AG04450 (cell line): Measurements from ENCODE around the gene CTNNBL1. TPM values are rescaled to one million over a fixed set of nuclear protein-coding genes. Genes with fewer than 3 reads are reported as not detected.

Experiments
- CTCF ChIA-PET: fragments of 300-600, 350-600 bp; formaldehyde crosslinking; extraction: SDS; loops from one replicate; lab custom pipeline; 2022; ENCODE audit warnings: antibody characterized with exemption, inconsistent platforms; lab: Charles Lee
- POLR2A ChIA-PET: fragments of 350-600 bp; formaldehyde crosslinking; extraction: SDS; loops from one replicate; lab custom pipeline; 2021; ENCODE audit warnings: antibody characterized with exemption, inconsistent platforms; lab: Yijun Ruan, JAX
- DNase-seq: peaks from one replicate; pipeline ENCODE4 v3.0.0-alpha.2; 2011; ENCODE audit warnings: low read depth, low spot score
- H3K27ac ChIP-seq: one replicate; pipeline ENCODE4 v1.5.1; 2012; ENCODE audit warnings: low read depth, low read length, control low read depth
- H3K27me3 ChIP-seq: one replicate; pipeline ENCODE4 v1.6.0; 2012; ENCODE audit warnings: low read length; ENCODE audit not compliant: control insufficient read depth, insufficient read depth
- H3K4me3 ChIP-seq: 2 replicates; pipeline ENCODE4 v1.5.1; 2011; ENCODE audit warnings: mild to moderate bottlenecking, low read depth, low read length, control low read depth
- H3K9me3 ChIP-seq: 2 replicates; pipeline ENCODE4 v1.5.1; 2012; ENCODE audit warnings: low read length; ENCODE audit not compliant: control insufficient read depth, insufficient read depth
- CTCF ChIP-seq: IDR thresholded peaks from 2 replicates; pipeline ENCODE4 v1.5.1; 2011; ENCODE audit warnings: low read depth, low read length, control low read depth, inconsistent platforms
- polyA plus RNA-seq: library from polyadenylated mRNA; depleted of rRNA; stranded (reverse); fragments of >200 nt; gene quantifications from 2 replicates; pipeline ENCODE4 v1.2.3, GENCODE V29; 2011

The CTNNBL1 gene
- polyA plus RNA-seq, 1 experiment = 27.1 TPM

GRCh38 chr20:37669773-37670236 is 24.0 kb upstream of the CTNNBL1 start:
- Histone ChIP-seq H3K4me3 (no peak overlapping the region), H3K9me3 (no peaks in the 10 kb centered on the region), H3K27ac (no peak overlapping the region), H3K27me3 (peaks cover 34% of the 10 kb centered on the region)
- no peak for TF ChIP-seq CTCF
- ChIA-PET CTCF (no interaction called here), POLR2A (no interaction called here)
- no peak for DNase-seq

- Histone ChIP-seq H3K27me3 (peaks cover 36% of the 10 kb centered on the region), H3K9me3 (no peaks in the 10 kb centered on the region), H3K27ac (no peak overlapping the region), H3K4me3 (no peak overlapping the region)
- no peak for TF ChIP-seq CTCF
- CTCF ChIA-PET = no interaction called here
- no peak for DNase-seq
- POLR2A ChIA-PET = no interaction called here
Observed at GRCh38 chr20:37670351-37670791, 23.5 kb upstream of the CTNNBL1 start.

- no peak overlapping the region for H3K4me3 ChIP-seq
- TF ChIP-seq CTCF = no peak
- DNase-seq = no peak
- ChIA-PET POLR2A (no interaction called here), CTCF (no interaction called here)
- H3K27ac ChIP-seq = no peak overlapping the region
- peaks cover 46% of the 10 kb centered on the region for H3K27me3 ChIP-seq
- no peaks in the 10 kb centered on the region for H3K9me3 ChIP-seq
Observed at GRCh38 chr20:37672143-37672542, 21.7 kb upstream of the CTNNBL1 start.

GRCh38 chr20:37673444-37673843 is 20.4 kb upstream of the CTNNBL1 start:
- H3K27me3 ChIP-seq = peaks cover 54% of the 10 kb centered on the region
- POLR2A ChIA-PET = no interaction called here

GRCh38 chr20:37676440-37676839 is 17.4 kb upstream of the CTNNBL1 start:
- ChIA-PET CTCF (no interaction called here), POLR2A (no interaction called here)
- Histone ChIP-seq H3K27ac (no peak overlapping the region), H3K9me3 (no peaks in the 10 kb centered on the region), H3K4me3 (no peak overlapping the region), H3K27me3 (peaks cover 38% of the 10 kb centered on the region)
- TF ChIP-seq CTCF = no peak
- DNase-seq = no peak

More at GRCh38 chr20:37673444-37673843, 20.4 kb upstream of the CTNNBL1 start:
- Histone ChIP-seq H3K27ac (no peak overlapping the region), H3K4me3 (no peak overlapping the region), H3K9me3 (no peaks in the 10 kb centered on the region)
- TF ChIP-seq CTCF = no peak
- CTCF ChIA-PET = no interaction called here
- DNase-seq = no peak
